MM.1S (cell line): ENCODE data around the gene USO1.

Source experiments
- DNase-seq: peaks from one replicate; pipeline ENCODE4 v3.0.0-alpha.2; 2015
- H2AFZ ChIP-seq: fragments of 300-600 bp; sonication (generic); 2 replicates; pipeline ENCODE4 v1.6.0; 2016; ENCODE audit warnings: antibody characterized with exemption, low read length
- H3F3A ChIP-seq: fragments of 300-600 bp; sonication (generic); 2 replicates; pipeline ENCODE4 v1.6.1; 2016; ENCODE audit warnings: mild to moderate bottlenecking, antibody characterized with exemption, low read length, moderate library complexity, mixed read lengths; ENCODE audit not compliant: insufficient read depth
- H3K27ac ChIP-seq: fragments of 300-600 bp; sonication (generic); 2 replicates; pipeline ENCODE4 v1.5.1; 2016; ENCODE audit warnings: mild to moderate bottlenecking, low read length
- H3K27me3 ChIP-seq: fragments of 300-600 bp; sonication (generic); replicated peaks from 2 replicates; pipeline ENCODE4 v1.6.0; 2016; ENCODE audit warnings: low read length; ENCODE audit not compliant: insufficient read depth
- H3K36me3 ChIP-seq: fragments of 300-600 bp; sonication (generic); replicated peaks from 2 replicates; pipeline ENCODE4 v1.6.1; 2016; ENCODE audit warnings: mild to moderate bottlenecking, low read length, mixed read lengths; ENCODE audit not compliant: insufficient read depth
- H3K4me1 ChIP-seq: fragments of 300-600 bp; sonication (generic); 2 replicates; pipeline ENCODE4 v1.6.1; 2016; ENCODE audit warnings: low read length, mixed read lengths
- H3K4me2 ChIP-seq: fragments of 300-600 bp; sonication (generic); 2 replicates; pipeline ENCODE4 v1.6.0; 2016; ENCODE audit warnings: low read depth, low read length
- H3K4me3 ChIP-seq: fragments of 300-600 bp; sonication (generic); 2 replicates; pipeline ENCODE4 v1.5.1; 2016; ENCODE audit warnings: low read length, mixed read lengths
- H3K79me2 ChIP-seq: fragments of 300-600 bp; sonication (generic); 2 replicates; pipeline ENCODE4 v1.6.1; 2016; ENCODE audit warnings: mixed run types, low read length, mixed read lengths
- H3K9ac ChIP-seq: fragments of 300-600 bp; sonication (generic); 2 replicates; pipeline ENCODE4 v1.6.1; 2016; ENCODE audit warnings: low read length, mixed read lengths
- H3K9me2 ChIP-seq: fragments of 300-600 bp; sonication (generic); replicated peaks from 2 replicates; pipeline ENCODE4 v1.6.1; 2016; ENCODE audit warnings: mild to moderate bottlenecking, low read length, mixed read lengths; ENCODE audit not compliant: insufficient read depth
- H3K9me3 ChIP-seq: fragments of 300-600 bp; sonication (generic); replicated peaks from 2 replicates; pipeline ENCODE4 v1.6.1; 2016; ENCODE audit warnings: mild to moderate bottlenecking, low read length, mixed read lengths; ENCODE audit not compliant: insufficient read depth
- H4K20me1 ChIP-seq: fragments of 300-600 bp; sonication (generic); 2 replicates; pipeline ENCODE4 v1.6.1; 2016; ENCODE audit warnings: mild to moderate bottlenecking, low read length, moderate library complexity, mixed read lengths; ENCODE audit not compliant: insufficient read depth
- CTCF ChIP-seq: fragments of 300-600 bp; sonication (generic); IDR thresholded peaks from 2 replicates; pipeline ENCODE4 v1.5.1; 2016; ENCODE audit warnings: antibody characterized with exemption, low read length, mixed read lengths
- EZH2 ChIP-seq: fragments of 300-600 bp; sonication (generic); optimal IDR thresholded peaks from 2 replicates; pipeline ENCODE3; 2017; ENCODE audit warnings: low read depth, mild to moderate bottlenecking, antibody characterized with exemption, low read length, mixed read lengths
- EZH2phosphoT487 ChIP-seq: fragments of 300-600 bp; sonication (generic); IDR thresholded peaks from 2 replicates; pipeline ENCODE4 v1.6.1; 2018; ENCODE audit warnings: antibody characterized with exemption, low read length

USO1 gene

GRCh38 chr4:75777589-75777988 lies 53.2 kb downstream of the USO1 start:
- no peak for DNase-seq
- no peak overlapping the region for H3K27ac ChIP-seq
- H3K36me3 ChIP-seq = no peaks in the 10 kb centered on the region; the same call in 1 of the 2 replicates
- TF ChIP-seq EZH2phosphoT487 = no peak
- TF ChIP-seq EZH2 = no peak
- no peak for TF ChIP-seq CTCF
- H2AFZ ChIP-seq = no peak overlapping the region
- no peaks in the 10 kb centered on the region for H3K9me3 ChIP-seq
- no peak overlapping the region for H3K9ac ChIP-seq
- peaks cover 6% of the 10 kb centered on the region; the same call in 1 of the 2 replicates for H3K4me1 ChIP-seq
- H3K27me3 ChIP-seq = no peaks in the 10 kb centered on the region
- no peaks in the 10 kb centered on the region for H3K79me2 ChIP-seq
- no peak overlapping the region for H3K4me2 ChIP-seq
- no peaks in the 10 kb centered on the region; the same call in 1 of the 2 replicates for H4K20me1 ChIP-seq
- H3F3A ChIP-seq = 0 out of 2 replicates have a peak, but pooled peaks cover 2% of the 10 kb centered on the region
- H3K4me3 ChIP-seq = no peak overlapping the region
- H3K9me2 ChIP-seq = no peaks in the 10 kb centered on the region

GRCh38 chr4:75779105-75779757 lies 54.9 kb downstream of the USO1 start:
- Histone ChIP-seq H3K9ac (no peak overlapping the region), H3K27me3 (no peaks in the 10 kb centered on the region), H3F3A (0 out of 2 replicates have a peak, but pooled peaks cover 2% of the 10 kb centered on the region)

GRCh38 chr4:75781305-75781704 lies 56.9 kb downstream of the USO1 start:
- no peak overlapping the region for H3K27ac ChIP-seq
- peaks cover 6% of the 10 kb centered on the region; the same call in 1 of the 2 replicates for H3K4me1 ChIP-seq
- H3K27me3 ChIP-seq = no peaks in the 10 kb centered on the region
- no peak overlapping the region for H3K9ac ChIP-seq
- no peaks in the 10 kb centered on the region; the same call in 1 of the 2 replicates for H3K36me3 ChIP-seq
- H3K4me2 ChIP-seq = no peak overlapping the region
- H4K20me1 ChIP-seq = no peaks in the 10 kb centered on the region; the same call in 1 of the 2 replicates
- no peak for TF ChIP-seq CTCF
- DNase-seq = no peak
- H3K9me2 ChIP-seq = no peaks in the 10 kb centered on the region
- no peak overlapping the region for H2AFZ ChIP-seq
- H3K79me2 ChIP-seq = no peaks in the 10 kb centered on the region
- 0 out of 2 replicates have a peak, but pooled peaks cover 2% of the 10 kb centered on the region for H3F3A ChIP-seq
- no peak overlapping the region for H3K4me3 ChIP-seq
- no peaks in the 10 kb centered on the region for H3K9me3 ChIP-seq

More at GRCh38 chr4:75779105-75779757, 54.9 kb downstream of the USO1 start:
- Histone ChIP-seq H3K9me3 (no peaks in the 10 kb centered on the region), H3K36me3 (no peaks in the 10 kb centered on the region; the same call in 1 of the 2 replicates), H4K20me1 (no peaks in the 10 kb centered on the region; the same call in 1 of the 2 replicates), H3K27ac (no peak overlapping the region), H3K79me2 (no peaks in the 10 kb centered on the region), H3K4me3 (no peak overlapping the region), H3K4me2 (no peak overlapping the region), H3K4me1 (peaks cover 6% of the 10 kb centered on the region; the same call in 1 of the 2 replicates), H3K9me2 (no peaks in the 10 kb centered on the region), H2AFZ (no peak overlapping the region)
- DNase-seq = no peak
- TF ChIP-seq EZH2phosphoT487 (no peak), EZH2 (no peak), CTCF (no peak)
